NCI-H1048 (cell line): ENCODE data around the gene RPL32.

Experiments
- DNase-seq: peaks from one replicate; lab custom pipeline; 2025; lab: John Stamatoyannopoulos, UW

RPL32 gene

DNA sequence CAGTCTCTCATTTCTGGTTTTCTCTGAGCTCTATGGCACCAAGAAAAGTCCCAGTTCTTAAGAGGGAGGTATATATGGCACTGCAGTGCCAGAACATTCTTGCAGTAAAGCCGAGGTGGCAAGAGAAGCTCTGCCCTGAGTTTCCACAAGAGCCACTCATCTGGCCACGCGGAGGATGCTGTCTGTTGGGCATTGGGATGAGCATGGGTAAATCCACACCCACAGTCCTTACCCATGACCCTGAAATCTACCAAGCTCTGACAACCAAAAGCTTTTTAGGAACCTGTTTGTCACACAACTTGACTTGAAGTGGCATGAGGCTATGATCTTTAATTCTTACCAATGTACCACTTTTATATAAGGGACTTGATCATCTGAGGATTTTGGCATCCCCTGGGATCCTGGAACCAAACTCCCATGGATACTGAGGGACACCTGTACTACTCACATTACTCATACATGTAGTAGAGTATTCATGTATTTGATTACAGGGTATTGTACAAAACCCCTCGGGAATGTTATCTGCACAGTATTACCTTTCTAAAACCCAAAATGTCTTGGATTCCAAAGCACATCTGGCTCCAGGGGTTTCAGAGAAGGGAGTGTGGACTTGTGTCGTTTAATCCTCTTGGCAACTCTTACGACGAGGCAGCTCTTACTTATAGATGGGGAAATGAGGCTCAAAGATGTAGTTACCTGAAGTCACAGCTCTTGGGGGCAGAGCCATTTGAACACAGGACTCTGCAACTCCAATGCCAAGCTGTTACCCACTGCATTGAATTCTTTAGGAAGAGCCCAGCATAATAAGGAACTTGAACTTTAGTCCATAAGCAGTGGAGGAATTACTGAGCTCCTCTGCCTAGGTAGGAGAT is 8.8 kb downstream of the RPL32 start:
- no peak for DNase-seq

DNA sequence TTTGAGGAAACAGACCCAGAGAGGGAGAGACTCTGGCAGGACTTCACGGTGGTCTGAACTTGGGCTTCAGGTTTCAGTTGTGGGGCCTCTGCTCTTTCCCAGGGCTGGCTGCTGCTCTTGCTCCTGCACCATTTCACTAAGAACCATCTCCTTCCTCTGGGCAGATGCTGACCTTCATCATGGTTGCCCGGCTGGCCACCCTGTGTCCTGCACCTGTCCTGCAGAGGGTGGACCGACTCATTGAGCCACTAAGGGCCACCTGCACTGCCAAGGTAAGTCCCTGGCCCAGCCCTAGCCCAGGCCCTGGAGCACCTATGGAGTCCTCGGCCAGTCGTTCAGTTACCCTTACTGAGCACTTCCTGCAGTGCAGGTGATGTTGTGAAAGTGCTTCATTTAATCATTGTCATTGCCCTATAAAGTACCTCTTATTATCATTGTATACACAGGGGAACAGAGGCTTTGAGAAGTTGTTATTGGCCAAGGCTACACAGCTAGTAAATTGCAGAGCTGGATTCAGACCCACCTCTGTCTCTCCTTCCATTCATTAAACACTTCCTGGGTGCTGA is 10.0 kb downstream of the RPL32 start:
- DNase-seq, result no peak

DNA sequence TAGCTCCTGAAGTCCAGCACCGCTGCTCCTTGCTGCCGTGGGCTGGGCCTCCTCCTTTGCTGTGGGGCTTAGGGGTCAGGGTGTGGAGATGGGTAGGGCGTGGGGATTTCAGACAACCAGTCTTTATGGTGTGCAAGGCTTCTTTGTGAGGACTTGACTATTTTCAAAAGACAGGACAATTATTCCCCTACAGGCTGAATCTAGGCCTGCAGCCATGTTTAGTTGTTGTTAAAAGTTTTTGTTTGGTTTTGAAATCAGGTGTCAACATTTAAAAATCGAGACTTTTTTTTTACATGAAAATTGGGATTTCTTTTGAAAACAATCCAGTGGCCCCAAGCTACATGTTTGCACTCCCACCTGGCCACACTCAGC is 10.6 kb downstream of the RPL32 start:
- no peak for DNase-seq

DNA sequence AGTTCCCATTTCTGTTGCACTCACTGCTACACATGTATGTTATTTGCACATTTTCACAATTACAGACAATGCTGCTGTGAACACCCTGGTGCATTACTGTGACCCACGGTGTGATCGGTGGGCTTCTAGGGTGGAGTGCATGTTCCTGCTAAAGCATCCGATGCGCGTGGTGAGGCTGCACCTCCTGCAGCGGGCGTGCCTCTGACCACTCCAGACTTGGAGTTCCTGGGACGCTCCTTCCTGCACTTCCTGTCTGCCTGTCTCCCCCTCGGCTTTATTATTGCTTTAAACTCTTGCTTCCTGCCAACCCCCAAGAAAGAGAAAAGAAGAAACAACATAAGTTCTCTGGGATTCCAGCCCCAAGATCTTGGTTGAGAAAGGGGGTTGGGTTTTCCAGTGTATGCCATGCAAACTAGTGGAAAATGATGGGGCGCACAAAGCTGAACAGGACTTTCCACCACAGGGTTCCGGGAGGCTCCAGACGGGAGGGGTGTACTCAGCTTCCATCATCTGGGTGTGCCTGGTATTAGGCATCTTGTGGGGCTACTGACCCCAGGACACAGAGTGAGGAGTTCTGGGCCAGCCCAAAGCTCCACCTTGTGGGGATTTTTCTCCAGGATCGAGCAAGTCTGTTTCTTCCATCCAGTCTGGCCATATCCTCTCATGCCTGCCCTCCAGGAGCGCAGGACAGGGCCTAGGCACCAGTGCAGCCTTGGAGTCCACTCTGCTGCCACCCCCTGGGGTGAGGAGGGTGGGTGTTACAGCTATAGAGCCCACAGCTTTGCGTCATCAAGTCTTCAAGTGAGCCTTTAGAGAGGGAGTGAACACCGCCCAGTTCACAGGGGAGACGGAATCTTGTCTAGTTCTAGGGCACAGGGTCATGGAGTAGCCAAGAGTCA is 11.2 kb downstream of the RPL32 start:
- no peak for DNase-seq

DNA sequence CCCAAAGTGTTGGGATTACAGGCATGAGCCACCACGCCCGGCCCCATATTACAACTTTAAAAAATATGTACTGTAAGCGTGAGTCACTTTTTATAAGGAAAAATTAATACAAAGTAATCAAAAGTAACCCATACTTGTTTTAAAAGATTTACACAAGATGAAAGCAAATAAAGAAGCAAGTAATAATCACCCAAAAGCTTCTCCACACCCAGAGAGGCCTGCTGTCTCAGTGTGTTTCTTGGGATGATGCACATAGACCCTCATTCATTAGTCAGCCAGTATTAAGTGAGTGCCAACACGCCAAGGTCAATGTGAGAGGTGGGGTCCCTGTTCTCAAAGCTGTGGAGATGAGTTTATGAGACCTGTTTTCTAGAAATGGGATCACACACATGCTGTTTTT is 12.0 kb downstream of the RPL32 start:
- no peak for DNase-seq

DNA sequence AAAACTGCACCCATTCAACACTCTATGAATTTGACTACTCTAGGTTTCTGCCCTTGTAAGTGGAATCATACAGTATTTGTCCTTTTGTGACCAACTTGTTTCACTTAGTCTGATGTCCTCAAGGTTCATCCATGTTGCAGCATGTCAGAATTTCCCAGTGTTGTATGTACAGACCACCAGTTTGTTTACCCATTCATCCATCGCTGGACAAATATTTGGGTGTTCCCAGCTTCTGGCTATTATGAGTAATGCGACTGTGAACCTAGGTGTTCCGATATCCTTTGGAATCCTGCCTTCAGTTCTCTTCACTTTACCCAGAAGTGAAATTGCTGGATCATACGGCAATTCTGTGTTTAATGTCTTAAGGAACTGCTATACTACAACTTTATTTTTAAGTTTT is 12.6 kb downstream of the RPL32 start:
- DNase-seq, result no peak

DNA sequence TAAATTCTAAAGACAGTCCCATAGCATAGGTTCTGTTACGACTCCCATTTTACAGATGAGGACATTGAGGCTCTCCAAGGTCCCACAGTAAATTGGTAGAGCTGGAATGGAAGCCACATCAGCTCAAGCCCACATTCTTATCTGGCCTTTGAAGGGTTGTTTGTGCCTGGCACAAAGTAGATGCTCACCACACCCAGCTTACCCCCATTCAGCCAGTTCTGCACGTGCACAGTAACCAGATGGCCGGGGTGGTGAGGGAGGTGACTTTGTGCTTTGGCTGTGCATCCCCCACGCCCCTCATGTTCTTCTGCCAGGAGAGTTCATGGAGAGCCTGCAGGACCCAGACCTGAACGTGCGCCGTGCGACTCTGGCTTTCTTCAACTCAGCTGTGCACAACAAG is 16.2 kb downstream of the RPL32 start:
- DNase-seq, result no peak

DNA sequence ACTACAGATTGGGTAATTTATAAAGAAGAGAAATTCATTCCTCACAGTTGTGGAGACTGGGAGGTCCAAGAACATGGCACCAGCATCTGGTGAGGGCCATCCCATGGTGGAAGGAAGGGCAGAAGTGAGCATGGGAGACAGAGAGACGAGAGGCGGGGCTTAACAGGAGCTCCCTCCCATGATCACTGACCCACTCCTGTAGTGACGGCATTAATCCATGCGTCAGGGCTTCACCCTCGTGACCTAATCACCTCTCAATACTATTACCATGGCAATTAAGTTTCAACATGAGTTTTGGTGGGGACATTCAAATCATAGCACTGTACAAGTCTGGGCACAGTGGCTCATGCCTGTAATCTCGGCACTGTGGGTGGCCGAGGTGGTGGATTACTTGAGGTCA is 17.1 kb downstream of the RPL32 start:
- no peak for DNase-seq

DNA sequence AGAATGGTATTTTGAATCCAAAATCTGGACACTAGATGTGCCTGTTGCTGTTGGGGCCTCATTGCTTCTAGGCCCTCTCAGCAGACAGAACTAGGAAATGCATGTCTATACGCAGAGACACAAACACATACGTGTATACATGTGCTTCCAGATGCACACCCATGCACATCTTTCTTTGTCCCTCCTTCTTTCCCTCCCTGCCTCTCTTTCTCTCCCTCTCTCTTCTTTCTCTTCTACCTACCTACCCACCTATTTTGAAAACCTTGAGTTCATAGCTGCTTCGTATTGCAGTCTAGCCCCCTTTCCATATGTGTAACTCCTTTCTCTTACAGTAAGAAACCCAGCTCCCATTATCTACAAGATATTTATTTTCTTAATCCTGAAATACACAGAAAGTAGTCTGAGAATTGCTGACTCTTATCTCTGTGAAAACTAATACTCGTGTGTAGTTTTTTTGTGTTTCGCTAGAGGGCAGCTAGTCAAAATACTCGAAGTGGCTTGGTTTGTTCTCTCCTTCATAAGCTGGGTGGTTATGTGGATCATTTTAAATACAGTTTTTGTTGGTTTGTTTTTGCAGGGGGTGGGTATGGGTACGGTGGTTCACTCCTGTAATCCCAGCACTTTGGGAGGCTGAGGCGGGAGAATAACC is 18.5 kb downstream of the RPL32 start:
- DNase-seq, result no peak

DNA sequence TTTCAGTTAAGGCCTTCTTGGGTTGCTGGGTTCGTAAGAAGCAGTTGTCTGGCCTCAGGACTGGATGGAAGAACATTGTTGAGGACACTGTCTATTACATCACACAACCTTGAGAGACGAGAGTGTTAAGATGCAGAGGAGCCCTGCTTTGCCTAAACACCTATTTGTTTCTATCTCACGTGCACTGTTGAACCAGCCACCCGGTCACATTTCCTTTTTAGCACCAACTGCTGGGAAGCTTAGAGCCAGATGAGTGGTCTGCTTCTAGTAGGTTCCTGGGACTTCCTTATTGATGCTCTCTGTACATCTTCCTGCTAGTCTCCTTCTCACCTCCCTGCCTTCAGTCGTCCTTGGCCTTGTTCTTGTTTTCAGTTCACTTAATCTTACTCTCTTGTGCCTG is 22.6 kb downstream of the RPL32 start:
- no peak for DNase-seq

DNA sequence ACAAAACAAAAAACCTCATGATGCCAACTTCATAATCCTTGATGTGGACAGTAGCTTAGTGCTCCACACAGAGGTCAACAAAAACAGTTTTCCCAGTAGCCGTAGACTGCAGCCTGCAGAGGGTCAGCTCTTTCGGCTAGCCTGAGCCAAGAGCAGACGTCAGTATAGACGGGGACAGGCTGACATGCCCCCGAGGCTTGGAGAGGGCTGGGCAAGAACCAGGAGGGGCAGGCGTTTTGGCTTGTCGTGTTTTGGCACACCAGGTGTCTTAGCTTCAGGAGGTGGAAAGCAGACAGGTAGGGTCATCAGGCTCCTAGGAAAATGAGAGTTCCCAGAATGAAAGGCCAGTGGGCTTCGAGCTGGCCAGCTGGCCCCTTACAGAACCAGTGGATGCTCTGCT is 23.1 kb downstream of the RPL32 start:
- no peak for DNase-seq

DNA sequence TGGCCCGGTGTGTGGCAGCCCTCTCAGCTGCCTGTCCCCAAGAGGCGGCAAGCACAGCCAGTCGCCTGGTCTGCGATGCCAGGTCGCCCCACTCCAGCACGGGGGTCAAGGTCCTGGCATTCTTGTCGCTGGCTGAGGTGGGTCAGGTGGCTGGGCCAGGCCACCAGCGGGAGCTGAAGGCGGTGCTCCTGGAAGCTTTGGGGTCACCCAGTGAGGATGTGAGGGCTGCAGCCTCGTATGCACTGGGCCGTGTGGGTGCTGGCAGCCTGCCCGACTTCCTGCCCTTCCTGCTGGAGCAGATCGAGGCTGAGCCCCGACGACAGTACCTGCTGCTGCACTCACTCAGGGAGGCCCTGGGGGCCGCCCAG is 24.0 kb downstream of the RPL32 start:
- DNase-seq, result no peak

DNA sequence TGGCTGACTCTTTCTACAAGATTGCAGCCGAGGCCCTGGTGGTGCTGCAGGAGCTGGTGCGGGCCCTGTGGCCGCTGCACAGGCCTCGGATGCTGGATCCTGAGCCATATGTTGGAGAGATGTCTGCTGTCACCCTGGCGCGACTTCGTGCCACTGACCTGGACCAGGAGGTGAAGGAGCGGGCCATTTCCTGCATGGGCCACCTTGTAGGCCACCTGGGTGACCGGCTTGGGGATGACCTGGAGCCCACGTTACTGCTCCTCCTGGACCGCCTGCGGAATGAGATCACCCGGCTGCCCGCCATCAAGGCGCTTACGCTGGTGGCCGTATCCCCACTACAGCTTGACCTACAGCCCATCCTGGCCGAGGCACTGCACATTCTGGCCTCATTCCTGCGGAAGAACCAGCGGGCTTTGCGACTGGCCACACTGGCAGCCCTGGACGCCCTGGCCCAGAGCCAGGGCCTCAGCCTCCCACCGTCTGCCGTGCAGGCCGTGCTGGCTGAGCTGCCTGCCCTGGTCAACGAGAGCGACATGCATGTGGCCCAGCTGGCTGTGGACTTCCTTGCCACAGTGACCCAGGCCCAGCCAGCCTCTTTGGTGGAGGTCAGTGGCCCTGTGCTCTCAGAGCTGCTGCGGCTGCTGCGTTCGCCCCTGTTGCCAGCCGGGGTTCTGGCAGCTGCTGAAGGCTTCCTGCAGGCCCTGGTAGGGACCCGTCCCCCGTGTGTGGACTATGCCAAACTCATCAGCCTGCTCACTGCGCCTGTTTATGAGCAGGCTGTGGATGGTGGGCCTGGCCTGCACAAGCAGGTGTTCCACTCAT is 24.6 kb downstream of the RPL32 start:
- no peak for DNase-seq

DNA sequence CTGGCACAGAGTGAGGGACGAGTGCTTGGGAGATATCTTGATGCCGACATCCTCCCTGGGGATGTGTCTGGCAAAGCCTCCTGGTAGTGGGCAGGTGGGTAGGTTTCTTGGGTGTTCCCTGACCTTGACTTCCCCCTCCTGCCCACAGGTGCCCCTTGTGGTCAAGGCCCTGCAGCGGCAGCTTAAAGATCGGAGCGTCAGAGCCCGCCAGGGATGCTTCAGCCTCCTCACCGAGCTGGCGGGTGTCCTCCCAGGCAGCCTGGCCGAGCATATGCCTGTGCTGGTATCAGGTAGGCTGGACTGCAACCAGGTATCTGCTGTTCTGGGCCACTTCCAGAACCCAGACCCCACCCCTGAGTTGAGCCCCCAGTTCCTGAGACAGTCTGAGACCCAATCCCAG is 25.6 kb downstream of the RPL32 start:
- no peak for DNase-seq

DNA sequence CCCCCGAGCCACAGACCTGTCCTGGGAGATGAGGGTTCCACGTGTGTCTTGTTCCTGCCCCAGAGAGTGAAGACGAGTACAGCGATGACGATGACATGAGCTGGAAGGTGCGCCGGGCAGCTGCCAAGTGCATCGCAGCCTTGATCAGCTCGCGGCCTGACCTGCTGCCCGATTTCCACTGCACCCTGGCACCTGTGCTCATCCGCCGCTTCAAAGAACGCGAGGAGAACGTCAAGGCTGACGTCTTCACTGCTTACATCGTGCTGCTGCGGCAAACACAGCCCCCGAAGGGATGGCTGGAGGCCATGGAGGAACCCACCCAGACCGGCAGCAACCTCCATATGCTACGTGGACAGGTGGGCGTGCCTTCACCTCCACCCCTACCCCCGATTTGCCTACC is 26.3 kb downstream of the RPL32 start:
- no peak for DNase-seq

DNA sequence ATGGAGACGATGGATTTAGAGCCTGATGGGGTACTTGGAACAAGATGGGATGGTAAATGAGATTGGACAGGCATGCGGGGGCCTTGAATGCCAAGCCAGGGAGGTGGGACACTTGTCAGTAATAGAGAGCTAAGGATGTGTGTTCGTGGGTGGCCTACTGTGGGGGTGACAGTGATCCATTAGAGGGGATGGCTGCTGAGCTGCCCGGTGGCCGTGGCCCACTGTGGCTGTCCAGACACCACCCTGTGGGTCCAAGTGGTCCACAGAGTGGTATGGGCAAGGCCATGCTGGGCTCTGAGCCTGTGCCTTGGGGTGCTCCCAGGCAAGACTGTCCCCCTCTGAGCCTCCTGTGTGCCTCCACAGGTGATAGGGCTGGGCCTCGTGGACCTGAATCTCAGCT is 27.4 kb downstream of the RPL32 start:
- DNase-seq, result no peak

DNA sequence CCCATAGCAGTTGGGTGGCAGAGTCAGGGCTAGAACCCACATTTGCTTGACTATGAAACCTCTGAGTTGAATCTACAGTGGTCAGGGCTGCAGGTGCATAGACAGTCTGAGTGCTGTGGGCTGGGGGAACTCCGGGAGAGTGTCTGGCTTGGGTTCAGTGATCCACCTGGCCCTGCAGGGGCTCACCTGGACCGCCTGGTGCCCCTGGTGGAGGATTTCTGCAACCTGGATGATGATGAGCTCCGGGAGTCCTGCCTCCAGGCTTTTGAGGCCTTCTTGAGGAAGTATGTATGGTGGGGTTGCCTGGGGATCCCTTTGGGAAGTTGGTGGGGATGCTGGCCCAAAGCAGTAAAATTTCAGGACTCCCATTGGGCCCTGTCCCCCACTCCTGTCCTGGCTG is 28.6 kb downstream of the RPL32 start:
- no peak for DNase-seq

DNA sequence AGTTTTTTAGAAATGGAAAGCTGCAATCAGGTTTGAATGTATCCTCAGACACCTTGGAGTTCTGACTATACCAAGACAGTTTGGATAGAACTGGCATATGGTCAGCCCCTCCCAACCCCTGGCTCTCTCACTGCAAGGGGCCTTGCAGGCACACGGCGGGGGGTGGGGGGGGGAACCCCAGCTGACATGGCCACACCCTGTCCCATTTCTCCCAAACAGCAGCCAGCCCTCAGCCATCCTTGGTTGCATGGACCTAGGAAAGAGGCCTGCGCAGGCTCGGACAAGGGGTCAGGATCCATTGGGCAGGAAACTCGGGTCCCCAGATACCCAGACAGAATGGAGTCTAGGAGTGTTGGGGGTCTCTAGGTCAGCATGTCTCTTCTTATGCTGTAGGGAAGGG is 30.4 kb downstream of the RPL32 start:
- DNase-seq, result no peak

DNA sequence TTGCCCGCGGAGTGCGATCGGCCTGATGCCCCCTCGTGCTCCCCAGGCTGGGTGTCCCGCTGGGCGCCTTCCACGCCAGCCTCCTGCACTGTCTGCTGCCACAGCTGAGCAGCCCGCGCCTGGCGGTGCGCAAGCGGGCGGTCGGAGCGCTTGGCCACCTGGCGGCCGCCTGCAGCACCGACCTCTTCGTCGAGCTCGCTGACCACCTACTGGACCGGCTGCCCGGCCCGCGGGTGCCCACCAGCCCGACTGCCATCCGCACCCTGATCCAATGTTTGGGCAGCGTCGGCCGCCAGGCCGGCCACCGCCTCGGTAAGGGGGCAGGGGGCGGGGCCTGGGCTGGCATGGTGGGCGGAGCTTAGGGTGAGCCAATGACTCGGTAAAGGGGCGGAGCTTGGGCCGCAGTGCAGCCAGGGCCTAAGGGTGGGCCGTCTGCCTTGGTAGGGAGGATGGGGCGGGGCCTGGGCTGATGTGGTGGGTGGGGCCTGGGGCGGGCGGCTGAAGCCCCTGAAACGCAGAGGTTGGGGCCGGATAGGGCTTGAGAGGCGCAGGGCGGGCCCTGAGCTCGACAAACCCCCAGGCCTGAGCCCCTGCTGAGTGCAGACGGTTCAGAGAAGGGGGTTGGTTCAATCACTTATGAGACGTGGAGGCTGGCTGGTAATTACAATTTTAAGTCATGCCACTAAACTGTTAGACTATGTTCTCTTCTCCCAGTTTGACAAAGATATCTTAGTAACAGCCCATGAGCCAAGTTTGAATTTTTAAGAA is 31.2 kb downstream of the RPL32 start:
- peak; percentile 46 for DNase-seq

DNA sequence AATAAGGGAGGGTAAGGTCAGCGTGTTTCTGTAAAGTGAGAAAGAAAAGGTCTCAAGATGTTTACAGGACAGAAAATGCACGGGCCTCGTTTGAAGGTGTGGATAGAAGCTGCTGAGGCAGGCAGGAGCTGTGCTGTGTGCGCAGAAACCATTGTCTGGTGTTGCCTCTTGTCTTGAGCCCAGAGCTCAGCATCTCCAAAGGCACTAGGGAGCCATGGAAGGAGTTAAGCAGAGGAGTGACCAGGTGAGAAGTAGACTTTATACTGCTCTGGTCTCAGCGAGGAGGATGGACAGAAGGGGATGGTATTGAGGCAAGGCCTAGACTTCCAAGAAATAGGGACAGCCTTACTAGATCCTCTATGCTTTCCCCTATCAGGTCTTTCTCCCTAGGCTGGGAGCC is 31.9 kb downstream of the RPL32 start:
- DNase-seq, result no peak

DNA sequence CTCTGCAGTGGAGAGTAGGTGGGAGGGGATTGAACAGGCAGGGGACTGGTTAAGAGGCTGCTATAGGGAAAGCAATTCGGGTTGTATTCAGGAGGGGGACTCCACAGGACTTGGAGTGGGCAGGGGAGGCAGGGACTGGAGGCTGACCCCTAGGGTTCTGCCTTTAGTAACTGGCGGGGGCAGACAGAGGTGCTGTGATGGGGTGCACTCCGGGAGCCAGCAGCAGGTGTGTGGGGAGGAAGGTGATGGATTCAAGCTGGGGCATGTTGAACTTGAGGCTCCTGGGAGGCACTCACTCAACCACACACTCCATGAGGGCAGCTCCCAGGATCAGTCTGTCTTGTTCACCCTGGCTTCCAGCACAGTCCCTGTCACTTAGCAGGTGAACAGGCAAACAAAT is 32.4 kb downstream of the RPL32 start:
- DNase-seq, result no peak
